Skeletal muscle cell (primary cell): ENCODE results near the gene FCN2.

Experiments used
- DNase-seq: peaks from one replicate; pipeline ENCODE4 v3.0.0-alpha.2; 2010; ENCODE audit warnings: low read depth
- H3K4me3 ChIP-seq: 2 replicates; pipeline ENCODE4 v1.5.1; 2011; ENCODE audit warnings: low read depth, mild to moderate bottlenecking, control low read depth, low read length, moderate library complexity

Gene FCN2

GRCh38 chr9:134922066-134922931, 41.7 kb downstream of the FCN2 start:
- no peak for DNase-seq

DNA sequence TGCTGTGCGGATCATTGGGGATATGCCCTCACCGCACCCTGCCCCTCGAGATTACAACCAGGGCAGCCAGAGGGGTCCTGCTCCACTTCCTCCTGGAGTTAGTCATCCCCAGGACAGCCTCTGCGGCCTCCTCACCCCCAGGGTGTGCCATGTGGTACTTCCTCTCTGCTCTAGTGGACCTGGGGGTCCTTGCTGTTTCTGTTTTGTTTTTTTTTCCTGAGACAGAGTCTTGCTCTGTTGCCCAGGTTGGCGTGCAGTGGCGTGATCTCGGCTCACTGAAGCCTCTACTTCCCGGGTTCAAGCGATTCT, 42.3 kb downstream of the FCN2 start:
- H3K4me3 ChIP-seq = no peak overlapping the region
- no peak for DNase-seq

More at GRCh38 chr9:134922066-134922931, 41.7 kb downstream of the FCN2 start:
- H3K4me3 ChIP-seq = no peak overlapping the region

DNA sequence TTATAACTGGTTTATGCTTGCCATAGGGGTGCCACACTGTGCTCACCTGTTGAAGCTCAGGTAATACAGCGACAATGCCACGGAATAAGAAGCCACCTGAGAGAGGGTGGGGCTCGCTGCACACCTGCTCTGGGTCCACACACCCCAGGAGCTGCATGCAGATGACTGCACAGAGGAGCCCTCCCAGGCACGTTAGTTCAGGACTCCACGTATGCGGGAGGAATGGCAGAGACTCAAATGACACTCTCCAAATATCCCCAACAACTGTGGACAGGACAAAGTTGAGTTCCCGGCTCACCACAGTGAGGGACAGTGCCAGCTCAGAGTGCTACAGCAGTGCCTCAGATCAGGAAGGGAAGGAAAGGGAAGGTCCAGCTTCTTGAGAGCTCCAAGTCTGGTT, 42.9 kb downstream of the FCN2 start:
- DNase-seq = no peak
- no peak overlapping the region for H3K4me3 ChIP-seq

- H3K4me3 ChIP-seq = no peak overlapping the region
- DNase-seq = no peak
Observed at GRCh38 chr9:134925011-134925511, 44.5 kb downstream of the FCN2 start.

- no peak overlapping the region for H3K4me3 ChIP-seq
- no peak for DNase-seq
Observed at GRCh38 chr9:134928436-134929192, 48.0 kb downstream of the FCN2 start.

DNA sequence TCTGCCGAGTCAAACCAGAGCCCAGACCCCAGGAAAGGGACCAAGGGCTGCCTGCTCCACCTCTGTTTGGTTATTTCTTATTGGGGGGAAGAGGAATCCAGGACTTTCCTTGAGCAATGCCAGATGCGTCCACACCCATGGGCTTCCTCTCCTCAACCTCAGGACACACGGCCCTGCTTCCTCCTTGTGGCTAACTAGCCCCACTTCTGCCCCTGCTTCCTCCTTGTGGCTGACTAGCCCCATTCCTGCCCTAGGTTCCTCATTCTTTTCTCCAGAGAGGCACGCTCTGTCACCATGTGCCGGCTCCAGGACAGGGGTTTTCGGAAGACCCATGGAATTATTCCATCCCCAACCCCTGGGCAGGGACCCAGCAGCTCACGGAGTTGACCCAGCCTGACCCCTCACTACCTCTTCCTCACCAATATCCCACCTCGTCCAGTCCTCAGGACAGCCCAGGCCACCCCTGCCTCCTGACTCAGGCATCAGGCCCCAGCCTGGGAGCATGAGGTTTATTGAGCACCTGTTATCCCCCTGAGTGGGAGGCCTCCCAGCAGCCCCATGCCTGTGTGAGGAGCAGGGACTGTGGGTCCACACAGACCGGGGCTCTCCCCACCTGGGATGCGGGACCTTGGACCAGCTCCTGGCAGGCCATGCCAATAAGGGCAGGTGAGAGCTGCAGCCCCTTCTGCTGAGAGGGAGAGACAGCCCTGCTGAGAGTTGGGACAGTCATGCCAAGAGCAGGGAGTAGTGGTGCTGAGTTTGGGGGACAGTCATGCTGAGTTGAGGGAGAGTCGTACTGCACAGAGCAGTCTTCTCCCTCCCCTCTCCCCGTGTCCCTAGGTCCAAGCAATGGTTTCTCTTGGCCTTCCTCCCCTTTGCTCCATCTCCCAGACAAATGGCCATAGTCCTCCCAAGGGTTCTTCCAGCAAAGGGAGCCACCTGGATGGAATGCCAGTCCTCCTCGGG, 48.9 kb downstream of the FCN2 start:
- DNase-seq = no peak
- no peak overlapping the region for H3K4me3 ChIP-seq

GRCh38 chr9:134930398-134930797, 49.8 kb downstream of the FCN2 start:
- DNase-seq = no peak
- H3K4me3 ChIP-seq = no peak overlapping the region

GRCh38 chr9:134932171-134932570, 51.6 kb downstream of the FCN2 start:
- H3K4me3 ChIP-seq = no peak overlapping the region
- no peak for DNase-seq

GRCh38 chr9:134932606-134933005, 52.0 kb downstream of the FCN2 start:
- H3K4me3 ChIP-seq = no peak overlapping the region
- DNase-seq = no peak

GRCh38 chr9:134933076-134933659, 52.6 kb downstream of the FCN2 start:
- no peak overlapping the region for H3K4me3 ChIP-seq
- no peak for DNase-seq

- DNase-seq = no peak
- no peak overlapping the region for H3K4me3 ChIP-seq
Observed at GRCh38 chr9:134935056-134935640, 54.5 kb downstream of the FCN2 start.

DNA sequence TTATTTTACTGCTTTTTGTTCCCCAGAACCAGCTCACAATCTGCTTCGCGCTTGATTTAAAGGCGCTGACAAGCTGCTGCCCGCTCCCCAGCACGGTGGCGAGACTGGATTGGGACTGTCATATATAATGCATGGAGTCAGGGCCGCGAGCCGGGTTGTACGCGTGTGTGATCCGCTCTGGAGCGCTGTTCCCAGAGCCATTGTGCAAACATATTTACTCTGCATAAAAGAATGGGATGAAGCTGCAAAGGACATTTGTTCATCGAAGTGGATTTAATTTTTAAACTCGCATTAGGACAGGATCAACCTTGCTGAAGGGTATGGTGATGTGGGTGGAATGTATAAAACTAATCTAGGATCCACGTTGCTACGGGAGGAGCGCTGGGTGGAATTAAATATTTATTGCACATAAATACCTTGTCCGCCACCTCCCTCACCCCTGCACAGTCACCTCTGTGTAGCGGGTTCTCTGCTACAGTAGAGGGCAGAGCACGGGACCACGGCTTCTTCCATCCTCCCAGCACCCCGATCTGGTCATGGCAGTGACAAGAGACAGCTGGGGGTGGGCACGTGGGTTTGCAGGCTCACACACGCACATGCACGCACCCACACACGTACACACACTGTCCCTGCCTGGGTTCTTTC, 55.2 kb downstream of the FCN2 start:
- H3K4me3 ChIP-seq = no peak overlapping the region
- no peak for DNase-seq

GRCh38 chr9:134936346-134937163, 55.9 kb downstream of the FCN2 start:
- no peak overlapping the region for H3K4me3 ChIP-seq
- DNase-seq = no peak
